Gastroesophageal sphincter (tissue), 2 donors: Measurements from ENCODE around the gene PES1.

Experiments
- POLR2A ChIP-seq, 2 donors: fragments of 450-650 bp; IDR thresholded peaks; one replicate each; pipeline ENCODE4 v1.6.1; 2017; ENCODE audit warnings: antibody characterized with exemption in 2 of 2, mild to moderate bottlenecking in 2 of 2, moderate library complexity in 1 of 2
- POLR2AphosphoS5 ChIP-seq: sonication (generic); formaldehyde crosslinking; IDR thresholded peaks from one replicate; pipeline ENCODE4 v1.6.1; 2017; ENCODE audit warnings: antibody characterized with exemption

DNA sequence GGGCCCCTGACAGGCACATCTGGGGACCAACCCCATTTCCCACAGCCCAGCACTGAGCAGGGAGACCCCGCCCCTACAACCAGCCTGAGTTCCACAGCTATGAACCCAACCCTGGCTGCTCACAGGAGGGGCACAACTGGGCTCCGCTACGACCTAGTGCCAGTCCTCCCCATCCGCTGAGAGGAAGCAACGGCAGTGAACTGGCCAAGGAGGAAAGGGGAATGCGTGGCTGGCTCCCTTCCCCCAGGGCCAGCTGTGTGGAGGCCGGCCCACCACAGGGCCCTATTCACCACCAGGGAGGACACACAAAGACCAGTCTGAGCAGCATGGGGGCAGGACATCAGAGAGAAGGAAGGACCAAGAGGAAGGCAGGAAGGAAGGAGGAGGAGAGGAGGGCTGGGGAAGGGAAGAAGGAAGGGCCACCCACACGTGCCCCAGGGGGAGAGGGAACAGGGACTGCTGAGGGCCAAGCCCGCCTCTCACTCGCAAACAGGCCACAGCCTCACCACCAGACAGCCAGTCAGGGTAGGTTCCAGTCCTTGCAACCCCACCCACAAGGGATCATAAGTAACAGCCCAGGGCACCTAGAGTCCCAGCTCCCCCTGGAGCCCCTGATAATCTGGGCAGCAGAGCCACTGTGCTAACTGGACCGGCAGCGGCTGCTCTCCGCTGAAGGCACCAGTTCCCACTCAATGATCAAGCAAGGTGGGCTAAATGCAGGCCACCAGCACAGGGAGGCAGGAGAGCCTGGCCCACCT is 8.7 kb downstream of the PES1 start:
- TF ChIP-seq POLR2A (IDR thresholded peaks at IDR 0.05) (no peak), POLR2AphosphoS5 (no peak)
